Medulla oblongata (tissue), 1 donor: ENCODE measurements around the gene STOM.
"Not testable (repeated sequence)": the region's sequence is repeated elsewhere in the genome, so short reads cannot be mapped to it uniquely, and the experiment has no call there.

Experiments used
- DNase-seq: peaks from one replicate; pipeline ENCODE4 v3.0.0-alpha.2; 2015; ENCODE audit errors: extremely low spot score

Gene STOM

DNA sequence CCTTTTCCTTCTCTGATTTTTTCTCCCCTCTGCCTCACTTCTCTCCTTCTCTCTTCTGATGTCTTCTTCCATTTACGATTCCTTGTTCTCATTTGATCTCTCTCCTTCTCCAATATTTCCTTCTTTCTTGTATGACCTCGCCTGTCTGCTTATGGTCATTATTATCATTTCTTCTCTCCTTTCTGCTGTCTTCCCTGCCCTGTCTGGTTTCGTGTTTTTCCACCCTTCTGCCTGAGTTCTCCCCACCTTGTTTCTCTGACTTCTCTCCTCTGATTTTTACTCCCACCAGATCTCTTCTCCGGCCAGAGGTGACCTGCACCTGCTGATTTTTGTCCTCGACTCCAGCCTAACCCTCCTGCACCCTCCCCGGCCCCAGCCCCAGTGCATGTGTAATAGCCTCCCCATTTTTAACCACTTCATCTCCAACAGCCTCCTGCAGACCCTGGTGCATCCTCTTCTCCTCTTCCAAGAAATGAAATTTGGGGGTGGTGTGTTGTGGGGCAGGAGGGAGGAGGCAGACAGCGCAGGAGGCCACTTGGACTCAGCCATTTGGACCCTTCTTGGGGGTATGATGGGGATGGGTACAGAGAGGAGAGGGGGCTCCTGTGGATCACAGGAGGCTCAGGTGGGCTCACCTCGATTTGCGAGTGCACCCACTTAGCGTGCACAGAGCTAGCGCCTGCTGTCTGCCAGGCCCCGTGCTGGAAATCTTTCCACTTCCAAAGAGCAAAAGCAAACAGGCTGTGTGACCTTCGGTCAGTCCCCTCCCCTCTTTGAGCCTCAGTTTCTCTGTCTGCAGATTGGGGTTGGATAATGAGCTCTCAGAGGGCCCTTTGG, 69.5 kb downstream of the STOM start:
- DNase-seq: no peak

GRCh38 chr9:121299467-121300282, 70.4 kb downstream of the STOM start:
- DNase-seq: no peak

- DNase-seq: no peak
These were observed 71.2 kb downstream of the STOM start for GRCh38 chr9:121298689-121299466.

GRCh38 chr9:121298016-121298538, 72.0 kb downstream of the STOM start:
- DNase-seq: no peak

DNA sequence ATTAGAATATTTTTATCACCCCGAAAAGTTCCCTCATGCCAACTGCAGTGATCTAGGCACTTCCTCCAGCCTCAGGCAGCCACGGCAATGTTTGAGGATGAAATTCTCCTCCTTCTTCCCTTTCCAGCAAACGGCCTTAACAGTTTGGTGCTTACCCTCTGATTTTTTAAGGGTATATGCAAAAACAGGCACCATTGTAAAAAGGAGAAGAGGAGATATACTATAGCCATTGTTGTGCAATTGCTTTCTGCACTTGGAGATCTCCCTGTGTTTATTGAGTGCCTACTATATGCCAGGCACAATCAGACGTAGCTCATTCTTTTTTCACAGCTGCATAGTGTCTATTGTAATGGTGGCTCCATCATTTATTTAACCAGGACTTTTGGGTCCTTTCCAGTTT, 72.7 kb downstream of the STOM start:
- DNase-seq: no peak

DNA sequence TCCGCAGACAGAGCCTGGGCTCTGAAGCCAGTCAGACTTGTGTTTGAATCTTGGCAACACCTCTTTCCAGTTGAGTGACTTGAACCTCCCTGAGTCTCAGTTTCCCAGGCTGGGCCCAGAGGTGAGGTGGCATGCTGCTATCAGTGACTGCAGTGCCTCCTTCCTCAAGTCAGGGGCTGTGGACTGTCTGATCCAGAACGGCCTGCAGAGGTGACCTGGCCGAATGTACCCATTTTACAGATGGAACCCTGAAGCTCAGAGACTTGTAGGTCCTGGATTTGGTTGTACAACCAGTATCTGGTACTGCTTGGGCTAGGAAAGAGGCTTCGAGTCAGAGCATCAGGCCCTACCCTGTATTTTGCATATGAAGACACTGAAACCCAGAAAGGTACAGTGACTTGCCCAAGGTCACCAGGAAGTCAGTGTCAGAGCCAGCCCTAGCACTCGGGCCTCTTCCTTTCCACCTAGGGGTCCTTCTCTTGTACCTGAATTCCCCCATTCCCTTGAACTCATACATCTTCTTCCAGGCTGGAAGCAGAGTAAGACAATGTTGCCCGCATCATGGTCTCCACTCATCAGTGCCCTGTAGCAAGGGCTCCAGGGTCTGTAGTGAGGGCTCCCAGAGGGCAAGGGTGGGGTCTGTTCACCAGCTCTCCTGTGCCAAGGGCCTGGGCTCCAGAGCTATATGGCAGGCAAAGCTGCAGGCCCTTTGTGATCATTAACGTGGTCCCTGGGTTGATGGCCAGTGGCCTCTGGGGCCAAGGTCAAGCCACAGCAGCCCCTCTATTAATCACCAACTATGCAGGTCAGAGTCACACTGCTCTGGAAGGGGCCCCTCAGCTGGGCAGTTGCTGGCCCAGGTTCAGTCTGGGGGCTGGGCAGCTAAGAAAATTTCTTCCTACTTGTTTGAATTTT, 73.6 kb downstream of the STOM start:
- DNase-seq: no peak

DNA sequence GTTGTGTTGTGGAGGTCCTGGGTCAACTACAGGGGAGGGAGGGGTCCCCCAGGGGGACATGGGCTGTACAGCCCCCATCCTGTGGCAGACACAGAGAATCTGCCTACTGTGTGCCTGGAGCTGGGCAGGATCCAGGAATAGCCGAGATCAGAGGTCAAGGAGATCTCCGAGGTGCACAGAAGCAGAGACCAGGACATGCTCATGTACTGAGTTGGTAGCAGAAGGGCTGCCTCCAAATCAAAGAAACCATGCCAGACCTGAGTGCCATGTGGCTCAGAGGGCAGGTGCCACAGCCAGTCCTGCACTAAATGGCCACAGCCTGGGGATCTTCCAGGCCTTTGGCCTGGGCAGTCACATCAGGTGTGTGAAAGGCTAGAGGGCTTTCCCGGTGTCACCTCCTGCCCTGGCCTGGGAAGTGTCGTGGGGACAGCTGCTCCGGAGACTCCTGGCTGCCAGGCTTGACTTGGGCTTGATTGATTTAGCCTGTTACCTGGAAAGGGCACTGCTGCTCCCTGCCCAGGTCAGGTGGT, 74.3 kb downstream of the STOM start:
- DNase-seq: no peak

DNA sequence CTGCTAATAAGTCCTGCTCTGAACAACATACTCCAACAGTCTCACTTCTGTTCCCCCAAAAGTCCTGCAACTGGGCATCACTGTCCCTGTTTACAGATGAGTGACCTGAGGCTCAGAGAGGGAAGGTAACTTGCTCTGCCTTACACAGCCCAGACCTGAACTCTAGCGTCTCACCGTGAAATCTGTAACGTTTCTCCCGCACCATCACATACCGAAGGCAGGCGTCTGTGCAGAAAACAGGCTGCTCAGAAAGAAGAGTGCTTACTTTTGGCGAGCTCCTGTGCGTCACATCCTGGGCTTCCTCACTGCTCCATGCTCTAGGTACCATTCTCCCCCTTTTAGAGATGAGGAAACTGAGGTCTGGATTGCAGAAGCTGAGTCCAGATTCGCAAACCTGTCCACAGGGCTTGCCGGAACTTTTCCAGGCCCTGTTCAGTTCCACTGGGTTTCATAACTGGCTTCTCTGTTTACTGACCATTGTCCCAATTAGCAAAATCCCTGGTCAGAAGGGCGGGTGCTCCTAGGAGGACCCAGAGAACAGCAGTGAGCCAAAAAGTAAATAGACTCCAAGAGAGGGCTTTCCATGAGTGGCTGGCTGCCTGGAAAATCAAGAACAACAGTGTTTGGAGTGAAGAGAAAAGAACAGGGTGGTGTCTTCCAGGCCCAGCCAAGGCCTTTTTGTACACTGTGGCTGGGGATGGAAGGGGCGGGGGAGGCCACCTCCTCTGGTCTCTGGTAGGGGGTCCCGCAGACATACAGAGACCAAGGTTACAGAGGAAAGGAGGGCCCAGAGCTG, 75.0 kb downstream of the STOM start:
- DNase-seq: peak; percentile 88

DNA sequence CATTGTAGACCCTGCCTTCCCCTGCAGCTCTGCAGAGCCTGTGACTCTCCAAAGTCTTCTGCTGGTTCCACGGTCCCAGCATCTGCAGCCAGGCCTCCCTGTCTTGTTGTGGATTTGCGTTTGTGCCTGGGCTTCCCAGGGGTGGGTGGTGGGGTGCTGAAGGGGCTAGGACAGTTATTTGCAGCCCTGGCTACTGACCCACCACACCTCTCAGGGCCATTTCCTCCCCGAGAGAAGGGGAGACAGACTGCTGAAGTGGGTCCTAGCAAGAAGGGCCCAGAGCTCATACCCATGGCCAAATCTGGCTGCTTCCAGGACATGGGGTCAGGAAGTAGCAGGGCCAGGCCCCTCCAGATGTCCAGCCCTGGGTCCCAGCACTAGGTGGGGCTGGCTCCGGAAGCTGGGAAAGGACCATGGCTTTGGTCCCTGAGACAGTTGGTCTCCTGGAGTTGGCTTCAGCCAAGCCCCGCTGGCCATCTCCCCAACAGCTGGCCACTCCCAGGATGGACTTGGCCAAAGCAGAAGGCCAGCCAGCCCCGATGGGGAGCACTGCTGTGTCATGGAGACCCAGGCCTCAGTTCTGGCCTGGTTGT, 75.8 kb downstream of the STOM start:
- DNase-seq: no peak

GRCh38 chr9:121292801-121293241, 77.2 kb downstream of the STOM start:
- DNase-seq: peak; percentile 88

DNA sequence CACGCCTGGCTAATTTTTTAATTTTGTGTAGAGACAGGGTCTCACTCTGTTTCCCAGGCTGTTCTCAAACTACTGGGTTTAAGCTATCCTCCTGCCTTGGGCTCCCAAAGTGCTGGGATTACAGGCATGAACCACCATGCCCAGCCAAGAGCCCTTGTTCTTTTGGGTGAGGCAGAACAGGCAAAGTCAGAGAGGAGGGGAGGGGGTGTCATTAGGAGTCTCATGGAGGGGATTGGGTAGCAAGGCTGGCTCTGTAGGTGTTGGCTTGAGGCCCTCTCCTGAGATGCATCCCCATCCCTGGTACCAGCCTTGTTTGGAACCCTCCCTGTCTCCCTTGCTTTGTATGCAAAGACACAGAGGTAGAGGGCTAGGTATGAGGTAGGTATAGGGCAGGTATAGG, 78.0 kb downstream of the STOM start:
- no peak for DNase-seq

DNA sequence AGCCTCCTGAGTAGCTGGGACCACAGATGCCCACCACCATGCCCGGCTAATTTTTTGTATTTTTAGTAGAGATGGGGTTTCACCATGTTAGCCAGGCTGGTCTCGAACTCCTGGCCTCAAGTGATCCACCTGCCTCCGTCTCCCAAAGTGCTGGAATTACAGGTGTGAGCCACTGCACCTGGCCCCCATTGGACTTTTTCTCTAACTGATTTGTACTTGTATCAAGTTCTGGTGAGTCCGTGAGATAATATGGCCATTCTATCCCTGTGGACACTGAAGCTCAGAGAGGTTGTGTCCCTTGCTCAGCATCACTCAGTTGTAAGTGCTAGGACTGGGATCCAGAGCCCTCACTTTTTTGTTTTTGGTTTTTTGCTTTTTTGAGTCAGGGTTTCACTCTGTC, 78.5 kb downstream of the STOM start:
- not testable (repeated sequence) for DNase-seq

- no peak for DNase-seq
These were observed 80.2 kb downstream of the STOM start for GRCh38 chr9:121289772-121290370.

DNA sequence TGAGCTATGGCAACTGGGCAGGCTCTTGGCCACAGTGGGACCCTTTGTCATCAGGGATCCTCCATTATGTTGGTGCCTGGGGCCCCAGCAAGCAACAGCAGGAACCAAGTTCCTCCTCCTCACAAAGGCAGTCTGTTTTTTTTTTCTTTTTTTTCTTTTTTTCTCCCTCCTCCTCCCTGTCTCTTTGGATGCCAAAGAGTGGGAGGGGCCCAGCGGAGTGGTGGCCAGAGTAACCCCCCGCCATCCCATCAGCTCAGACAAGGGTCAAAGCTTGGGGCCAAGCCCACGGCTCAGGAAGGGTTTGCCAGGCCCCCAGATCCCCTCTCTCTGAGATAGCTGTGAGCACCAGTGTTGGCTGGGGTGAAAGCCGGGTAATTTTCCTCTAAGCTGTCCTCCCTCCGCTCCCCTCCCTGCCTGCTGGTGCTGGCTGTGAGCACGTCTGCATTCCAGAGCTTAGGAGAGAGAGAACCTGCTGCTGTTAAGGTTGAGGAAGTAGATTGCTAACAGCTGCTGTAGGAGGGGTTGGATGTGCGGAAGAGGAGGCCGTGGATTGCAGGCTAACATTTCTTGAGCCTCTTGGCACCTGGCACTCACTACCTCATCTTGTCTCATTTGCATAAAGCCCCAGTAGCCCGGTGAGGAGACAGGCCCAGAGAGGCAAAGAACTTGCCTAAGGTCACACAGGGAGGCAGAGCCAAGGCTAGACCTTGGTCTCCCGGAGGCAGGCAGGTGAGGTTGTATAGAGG, 80.9 kb downstream of the STOM start:
- peak; percentile 84 for DNase-seq
